GM19043 (cell line): ENCODE results near the gene KLK8.

Experiments used
- ATAC-seq: cut with Tn5 transposase; IDR thresholded peaks from one replicate; pipeline ENCODE4 v1.9.1; 2021; ENCODE audit warnings: low read depth; ENCODE audit not compliant: unreplicated experiment

Gene KLK8

GRCh38 chr19:51018745-51019543 lies 17.5 kb upstream of the KLK8 start:
- ATAC-seq: no peak

- no peak for ATAC-seq
Observed at GRCh38 chr19:51016798-51017683, 15.6 kb upstream of the KLK8 start.

GRCh38 chr19:51015691-51016267 lies 14.4 kb upstream of the KLK8 start:
- ATAC-seq: no peak

- no peak for ATAC-seq
Observed at GRCh38 chr19:51014242-51014641, 12.8 kb upstream of the KLK8 start.

- ATAC-seq: no peak
Observed at GRCh38 chr19:51012661-51013190, 11.3 kb upstream of the KLK8 start.

- ATAC-seq: no peak
Observed at GRCh38 chr19:51010066-51010795, 8.8 kb upstream of the KLK8 start.

- ATAC-seq: no peak
Observed at GRCh38 chr19:51009061-51009891, 7.9 kb upstream of the KLK8 start.

GRCh38 chr19:51007488-51007887 lies 6.1 kb upstream of the KLK8 start:
- no peak for ATAC-seq

- ATAC-seq: no peak
Observed at GRCh38 chr19:51006406-51006805, 5.0 kb upstream of the KLK8 start.

GRCh38 chr19:51005248-51005647 lies 3.8 kb upstream of the KLK8 start:
- no peak for ATAC-seq

GRCh38 chr19:51003316-51003715 lies 1.9 kb upstream of the KLK8 start:
- no peak for ATAC-seq

GRCh38 chr19:51002542-51003311 lies 1.3 kb upstream of the KLK8 start:
- no peak for ATAC-seq

- ATAC-seq: no peak
Observed at GRCh38 chr19:51002089-51002532, 707 bp upstream of the KLK8 start.

GRCh38 chr19:51000981-51001380 lies 423 bp downstream of the KLK8 start:
- ATAC-seq: no peak

- ATAC-seq: no peak
Observed at GRCh38 chr19:51000426-51000825, 978 bp downstream of the KLK8 start.

GRCh38 chr19:50998686-50999085 lies 2.7 kb downstream of the KLK8 start:
- ATAC-seq: no peak

- ATAC-seq: no peak
Observed at GRCh38 chr19:50998061-50998460, 3.3 kb downstream of the KLK8 start.

- ATAC-seq: no peak
Observed at GRCh38 chr19:50994129-50994528, 7.3 kb downstream of the KLK8 start.

GRCh38 chr19:50992666-50993035 lies 8.8 kb downstream of the KLK8 start:
- no peak for ATAC-seq
